ENCODE results near the gene GLIS1. TPM values are rescaled to one million over a fixed set of nuclear protein-coding genes. Genes with fewer than 3 reads are reported as not detected.

GLIS1 gene
- total RNA-seq, 1 experiment from 2014 or later: 0.28 TPM

- 100% methylated on average over 3 of the region's 6 CpGs for WGBS (ENCODE audit: extremely low coverage, insufficient read length, low lambda C conversion rate)
- H3K36me3 Mint-ChIP-seq (ENCODE audit: insufficient read depth in 1 of 3, low read depth in 3 of 3): no peaks in the 10 kb centered on the region; a peak in 1 of 7 replicates
Measured at GRCh38 chr1:53631622-53632310, 107.2 kb downstream of the GLIS1 start.

More at GRCh38 chr1:53631622-53632310, 107.2 kb downstream of the GLIS1 start:
- Mint-ChIP-seq H3K4me1 (peaks cover 0 to 4% of the 10 kb centered on the region in 2 experiments; a peak in 1 of 4 replicates), H3K27ac (no peak overlapping the region), H3K9me3 (no peaks in the 10 kb centered on the region), H3K4me3 (no peak overlapping the region), H3K27me3 (ENCODE audit: low read depth) (peaks cover under 1% of the 10 kb centered on the region; the same call in 1 of the 2 replicates)
- H3K18ac ChIP-seq (ENCODE audit: insufficient read length, low read depth, low read length): no peak overlapping the region
- H3K4me2 ChIP-seq (ENCODE audit: insufficient read depth, insufficient read length, low read length): no peak overlapping the region
- no peaks in the 10 kb centered on the region for H3K79me1 ChIP-seq (ENCODE audit: insufficient read depth, low read depth, low read length, poor library complexity, severe bottlenecking)
- no peak overlapping the region for H3K9ac ChIP-seq (ENCODE audit: extremely low read depth, insufficient read length, low read length)
- no peak overlapping the region for H3K23ac ChIP-seq (ENCODE audit: insufficient read length, low read depth, low read length)
- no peak overlapping the region for H2BK5ac ChIP-seq (ENCODE audit: insufficient read length, low read length)
- no peak overlapping the region for H4K91ac ChIP-seq (ENCODE audit: insufficient read length, low read depth, low read length)
- no peaks in the 10 kb centered on the region; the same call in 1 of the 2 replicates for H3K4me1 ChIP-seq (ENCODE audit: insufficient read depth, low read length)
- no peaks in the 10 kb centered on the region for H3K9me3 ChIP-seq (ENCODE audit: control insufficient read depth, low read depth, low read length)
- no peak overlapping the region for H3K56ac ChIP-seq (ENCODE audit: insufficient read length, low read depth, low read length)
- no peaks in the 10 kb centered on the region for H4K20me1 ChIP-seq (ENCODE audit: control insufficient read depth, insufficient read depth, insufficient read length)
- peak; percentile 8 for DNase-seq
- no peak overlapping the region for H4K8ac ChIP-seq (replicated peaks; ENCODE audit: insufficient read length, low read depth, low read length)
- H3K27ac ChIP-seq (ENCODE audit: insufficient read length, low read depth, low read length): no peak overlapping the region
- H2BK15ac ChIP-seq (ENCODE audit: low read depth, low read length): no peak overlapping the region
- no peak overlapping the region for H2BK20ac ChIP-seq (ENCODE audit: low read depth, low read length, poor library complexity, severe bottlenecking)
- H2AFZ ChIP-seq (ENCODE audit: low read length): no peak overlapping the region
- no peaks in the 10 kb centered on the region for H3K79me2 ChIP-seq (ENCODE audit: insufficient read depth, low read length)
- no peak overlapping the region for H2BK120ac ChIP-seq (ENCODE audit: low read depth, low read length, poor library complexity, severe bottlenecking)
- H2BK12ac ChIP-seq (ENCODE audit: insufficient read length, low read depth, low read length): no peak overlapping the region
- no peak overlapping the region; the same call in 1 of the 2 replicates for H3K14ac ChIP-seq (ENCODE audit: insufficient read depth, low read length)
- H3K23me2 ChIP-seq (ENCODE audit: insufficient read length, low read depth, low read length, poor library complexity, severe bottlenecking): peaks cover 2% of the 10 kb centered on the region
- no peak overlapping the region for H3K4ac ChIP-seq (ENCODE audit: low read depth, low read length)
- TF ChIP-seq CTCF (conservative IDR thresholded peaks at IDR 0.05): no peak
- no peaks in the 10 kb centered on the region; the same call in 1 of the 2 replicates for H3K27me3 ChIP-seq (ENCODE audit: insufficient read depth, low read length)
- H3T11ph ChIP-seq (ENCODE audit: low read length): no peak overlapping the region
- no peak overlapping the region for H2AK5ac ChIP-seq (ENCODE audit: insufficient read length, low read length)
- no peak overlapping the region for H4K5ac ChIP-seq (ENCODE audit: insufficient read length, low read depth, low read length)
